Hematopoietic multipotent progenitor cell treated with erythropoietin and hydrocortisone succinate and interleukin-3 and kit ligand, for 17 days (in vitro differentiated cells): ENCODE results near the gene TTLL10.
"Not testable (repeated sequence)": the region's sequence is repeated elsewhere in the genome, so short reads cannot be mapped to it uniquely, and the experiment has no call there.

Experiments used
- DNase-seq: peaks from one replicate; pipeline ENCODE4 v3.0.0-alpha.2; 2015; ENCODE audit warnings: low spot score

TTLL10 gene

DNA sequence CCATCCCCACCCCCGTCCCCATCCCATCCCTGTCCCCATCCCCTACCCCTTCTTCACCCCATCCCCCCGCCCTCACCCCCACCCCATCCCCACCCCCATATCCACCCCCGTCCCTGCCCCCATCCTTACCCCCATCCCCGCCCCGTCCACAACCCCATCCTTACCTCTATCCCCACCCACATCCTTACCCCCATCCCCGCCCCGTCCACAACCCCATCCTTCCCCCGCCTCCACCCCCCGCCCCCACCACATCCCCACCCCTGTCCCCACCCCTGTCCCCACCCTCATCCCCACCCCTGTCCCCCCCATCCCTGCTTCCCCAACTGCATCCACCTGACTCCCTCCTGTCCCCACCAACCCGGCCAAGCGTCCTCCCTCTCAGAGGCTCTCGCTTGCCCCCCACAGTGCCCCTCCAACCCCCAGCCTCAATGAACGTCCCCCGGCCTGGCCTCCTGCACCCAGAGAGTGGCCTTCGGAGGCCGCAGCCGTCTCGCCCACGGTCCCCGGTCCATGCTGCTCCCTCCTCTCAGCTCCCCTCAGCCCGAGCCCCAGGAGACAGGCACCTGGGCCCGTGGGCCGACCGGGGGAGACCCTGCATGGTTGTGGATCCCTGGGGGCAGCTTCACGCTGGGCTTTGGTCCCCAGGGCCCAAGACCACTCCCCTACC is 32.3 kb upstream of the TTLL10 start:
- no peak for DNase-seq

DNA sequence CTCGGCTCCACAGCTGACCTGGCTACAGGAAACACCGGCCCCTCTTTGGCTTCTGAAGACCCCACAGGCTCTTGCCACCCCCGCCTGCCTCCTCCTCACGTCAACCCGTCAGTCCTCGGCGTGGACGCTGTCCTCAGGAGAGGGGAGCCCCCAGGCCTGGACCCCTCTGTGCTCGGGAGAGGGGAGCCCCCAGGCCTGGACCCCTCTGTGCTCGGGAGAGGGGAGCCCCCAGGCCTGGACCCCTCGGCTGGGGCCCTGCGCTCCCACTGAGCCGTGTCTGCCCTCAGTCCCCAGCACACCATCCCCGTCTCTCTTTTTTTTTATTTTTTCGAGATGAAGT is 31.8 kb upstream of the TTLL10 start:
- DNase-seq: no peak

DNA sequence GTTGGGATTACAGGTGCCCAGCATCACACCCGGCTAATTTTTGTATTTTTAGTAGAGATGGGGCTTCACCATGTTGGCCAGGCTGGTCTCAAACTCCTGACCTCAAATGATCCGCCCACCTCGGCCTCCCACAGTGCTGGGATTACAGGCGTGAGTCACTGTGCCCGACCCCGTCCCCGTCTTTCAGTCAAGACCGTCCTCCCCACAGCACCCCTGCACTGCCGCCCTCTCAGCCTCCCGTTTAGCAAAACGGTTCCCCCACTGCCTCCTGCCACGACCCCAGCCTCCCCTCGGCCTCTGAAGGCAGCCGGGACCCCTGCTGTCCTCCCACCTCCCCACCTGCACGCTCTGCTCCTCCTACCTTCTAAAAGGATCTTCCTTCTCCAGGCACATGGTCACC is 31.3 kb upstream of the TTLL10 start:
- not testable (repeated sequence) for DNase-seq

DNA sequence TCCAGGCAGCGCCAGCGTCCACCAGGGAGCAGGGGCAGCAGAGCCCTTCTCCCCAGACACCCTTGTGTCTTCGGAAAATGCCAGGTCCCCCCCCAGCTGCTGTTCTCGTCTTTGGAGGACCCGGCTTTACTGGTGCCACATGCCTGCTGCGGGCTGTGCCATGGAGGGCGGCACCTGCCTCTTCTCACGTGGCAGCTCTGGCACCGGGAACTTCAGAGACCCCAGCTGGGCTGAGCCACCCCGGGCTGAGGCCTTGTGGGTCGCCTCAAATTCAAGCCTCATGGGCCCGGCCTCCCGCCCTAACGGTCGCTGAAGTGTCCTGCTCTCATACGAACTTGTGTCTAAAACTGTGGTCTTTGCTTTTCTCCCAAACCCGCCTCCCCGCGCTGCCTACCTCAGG is 30.8 kb upstream of the TTLL10 start:
- no peak for DNase-seq

DNA sequence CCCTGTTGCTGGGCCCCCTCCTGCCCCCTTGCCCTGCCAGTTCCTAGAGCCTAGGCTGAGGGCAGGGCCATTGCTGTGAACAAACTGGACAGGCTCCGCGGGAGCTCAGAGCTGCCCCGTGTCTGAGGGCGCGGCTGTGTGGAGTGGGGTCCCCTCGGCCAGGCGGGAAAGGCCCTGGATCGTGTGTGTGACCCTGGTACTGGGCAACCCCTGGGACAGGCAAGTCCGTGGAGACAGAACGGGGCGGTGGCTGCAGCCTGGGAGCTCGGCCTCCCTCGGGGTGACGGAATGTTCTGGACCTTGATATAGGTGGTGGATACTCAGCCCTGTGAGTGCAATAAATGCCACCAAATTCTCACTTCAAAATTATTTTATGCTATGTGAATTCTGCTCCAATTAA is 30.0 kb upstream of the TTLL10 start:
- DNase-seq: no peak

DNA sequence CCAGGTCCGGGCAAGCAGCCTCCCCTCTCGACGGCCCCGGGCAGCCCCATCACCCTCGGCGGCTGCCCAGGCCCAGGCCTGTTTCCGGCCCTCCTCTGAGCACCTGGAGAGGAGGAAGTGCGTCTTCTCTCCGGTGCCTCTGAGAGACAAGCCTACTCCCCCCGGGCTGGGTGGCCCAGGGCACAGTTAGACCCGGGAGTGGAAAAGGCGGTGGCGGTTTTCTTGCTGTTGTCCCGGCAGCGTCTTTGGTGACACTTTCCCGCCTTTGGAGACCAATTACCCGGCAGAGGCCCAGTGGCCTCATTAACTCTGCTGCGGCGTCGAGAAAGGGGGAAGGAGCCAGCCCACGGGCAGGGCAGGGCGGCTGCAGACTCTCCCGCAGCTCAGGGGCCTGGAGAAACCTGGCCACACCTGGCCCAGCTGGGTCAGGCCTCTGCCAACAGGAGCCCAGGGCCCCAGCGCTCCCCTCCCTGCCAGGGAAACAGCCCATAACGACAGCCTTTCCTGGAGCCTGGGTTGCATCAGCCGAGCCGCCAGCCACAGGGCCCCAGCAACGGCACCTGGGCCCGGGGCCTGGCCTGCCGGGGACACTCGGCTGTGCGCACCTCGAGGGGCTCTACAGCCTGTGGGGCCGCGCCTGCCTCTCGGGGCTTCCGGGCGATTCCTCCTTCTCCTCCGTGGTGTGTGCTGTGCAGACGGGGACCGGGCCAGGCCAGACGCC is 29.4 kb upstream of the TTLL10 start:
- no peak for DNase-seq

DNA sequence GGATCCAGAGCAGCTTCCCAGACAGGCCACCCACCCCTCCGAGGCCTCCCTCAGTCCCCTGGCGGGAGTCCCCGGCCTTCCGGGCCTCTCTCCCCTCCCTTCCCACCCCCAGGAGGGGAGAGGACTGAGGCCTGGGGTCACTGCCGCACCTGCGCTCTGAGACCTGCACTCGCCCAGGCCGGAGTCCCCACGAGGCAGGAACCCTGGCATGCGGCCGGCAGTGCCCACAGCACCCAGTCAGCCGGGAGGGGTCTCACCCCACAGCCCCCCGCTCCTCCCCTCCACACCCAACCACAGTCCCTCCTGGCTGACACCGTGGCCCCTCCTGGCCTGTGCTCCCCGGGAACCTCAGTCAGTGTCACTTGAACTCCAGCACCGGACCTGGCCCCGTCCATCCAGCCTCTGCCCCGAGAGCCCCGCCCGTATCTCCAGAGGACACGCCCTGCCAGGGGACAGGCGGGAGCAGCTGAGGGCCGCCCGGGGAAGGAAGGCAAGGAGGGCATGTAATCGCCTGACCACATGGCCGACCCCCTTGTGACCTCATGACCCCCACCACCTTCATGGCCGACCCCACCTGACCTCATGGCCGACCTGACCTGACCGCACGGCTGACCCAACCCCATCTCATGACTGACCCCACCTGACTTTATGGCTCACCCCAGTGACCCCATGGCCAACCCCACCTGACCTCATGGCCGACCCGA is 28.7 kb upstream of the TTLL10 start:
- no peak for DNase-seq

DNA sequence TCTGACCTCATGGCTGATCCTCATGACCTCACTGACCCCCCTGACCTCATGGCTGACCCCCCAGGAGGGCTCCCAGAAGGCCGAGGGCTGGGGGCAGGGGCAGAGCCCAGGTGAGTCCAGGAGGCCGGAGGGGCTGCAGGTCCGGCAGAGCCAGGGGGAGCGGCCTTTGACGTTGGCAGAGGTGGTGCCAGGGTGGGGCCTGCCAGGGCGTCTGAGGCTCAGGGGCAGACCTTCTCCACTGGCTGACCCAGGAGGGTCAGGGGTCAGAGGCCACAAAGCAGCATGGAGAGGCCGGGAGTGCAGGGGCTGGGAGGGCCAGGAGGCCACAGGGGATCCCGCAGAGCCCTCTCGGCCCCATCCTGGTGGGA is 28.1 kb upstream of the TTLL10 start:
- DNase-seq: no peak

DNA sequence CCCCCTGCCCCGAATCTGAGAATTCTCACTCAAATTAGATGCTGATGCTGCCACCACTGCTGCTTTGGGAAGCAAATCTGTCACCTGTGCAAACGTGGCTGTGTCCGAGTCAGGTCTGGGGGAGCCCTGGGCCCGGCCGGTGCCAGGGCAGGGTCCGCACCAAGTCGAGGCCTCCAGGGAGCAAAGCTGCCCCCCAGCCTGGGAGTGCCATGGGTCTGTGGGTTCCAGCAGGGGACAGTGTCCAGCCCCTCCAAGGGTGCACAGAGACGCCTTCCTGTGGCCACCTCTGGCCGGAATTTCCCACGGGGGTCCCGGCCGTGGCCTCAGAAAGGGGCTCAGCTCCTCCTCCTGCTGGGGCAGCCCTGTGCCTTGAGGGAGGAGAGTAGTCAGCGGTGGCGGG is 27.7 kb upstream of the TTLL10 start:
- no peak for DNase-seq

DNA sequence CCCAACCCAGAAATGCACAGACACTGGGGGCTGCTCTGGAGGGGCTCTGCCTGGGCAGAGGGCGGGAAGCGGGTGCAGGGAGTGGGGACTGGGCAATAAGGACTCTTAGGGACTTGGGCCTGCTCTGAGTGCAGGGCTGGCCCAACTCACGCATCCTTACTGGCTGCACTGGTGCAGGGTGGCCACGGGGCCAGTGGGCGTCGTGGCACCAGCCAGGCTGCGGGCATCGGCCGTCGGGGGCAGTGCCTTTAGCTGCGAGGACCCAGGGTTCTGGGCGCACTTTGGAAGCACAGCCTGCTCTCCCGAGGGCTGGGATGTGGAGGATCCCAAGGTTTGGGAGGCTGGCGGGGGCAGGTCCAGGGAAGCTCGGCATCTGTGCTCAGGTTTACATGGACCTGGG is 27.1 kb upstream of the TTLL10 start:
- DNase-seq: no peak

DNA sequence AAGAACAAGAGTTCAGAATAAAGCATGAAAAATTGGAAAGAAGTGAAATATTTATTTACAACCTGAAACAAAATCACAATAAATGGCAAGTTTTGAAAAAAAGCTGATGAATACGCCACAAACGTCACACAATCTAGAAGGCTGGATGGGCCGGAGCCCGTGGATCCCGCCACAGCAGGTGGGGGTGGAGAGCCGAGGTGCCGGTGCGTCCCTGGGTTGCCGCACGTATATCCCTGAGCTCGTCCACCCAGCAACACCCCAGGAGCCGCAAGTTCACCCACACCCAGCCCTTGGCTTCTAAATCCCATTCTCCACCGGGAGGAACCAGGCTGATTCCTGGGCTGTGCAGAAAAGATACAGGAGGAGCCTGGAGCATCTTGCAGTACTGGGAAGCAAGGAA is 25.6 kb upstream of the TTLL10 start:
- DNase-seq: no peak

DNA sequence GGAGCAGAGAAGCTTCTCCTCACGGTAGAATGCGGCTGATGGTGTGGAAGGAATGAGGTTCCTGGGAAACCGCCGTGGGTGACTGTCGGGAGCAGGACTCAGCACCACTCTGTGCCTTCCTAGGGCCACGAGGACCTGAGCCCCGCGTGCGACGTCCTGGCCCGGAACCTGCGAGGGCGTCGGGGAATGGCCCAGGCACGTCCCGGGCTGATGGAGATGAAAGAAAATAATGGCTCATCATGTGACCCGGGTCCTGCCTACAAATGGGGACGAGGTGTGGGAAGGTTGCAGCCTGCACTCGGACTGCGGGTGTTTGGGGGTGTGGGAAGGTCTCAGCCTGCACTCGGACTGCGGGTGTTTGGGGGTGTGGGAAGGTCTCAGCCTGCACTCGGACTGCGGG is 25.1 kb upstream of the TTLL10 start:
- no peak for DNase-seq

DNA sequence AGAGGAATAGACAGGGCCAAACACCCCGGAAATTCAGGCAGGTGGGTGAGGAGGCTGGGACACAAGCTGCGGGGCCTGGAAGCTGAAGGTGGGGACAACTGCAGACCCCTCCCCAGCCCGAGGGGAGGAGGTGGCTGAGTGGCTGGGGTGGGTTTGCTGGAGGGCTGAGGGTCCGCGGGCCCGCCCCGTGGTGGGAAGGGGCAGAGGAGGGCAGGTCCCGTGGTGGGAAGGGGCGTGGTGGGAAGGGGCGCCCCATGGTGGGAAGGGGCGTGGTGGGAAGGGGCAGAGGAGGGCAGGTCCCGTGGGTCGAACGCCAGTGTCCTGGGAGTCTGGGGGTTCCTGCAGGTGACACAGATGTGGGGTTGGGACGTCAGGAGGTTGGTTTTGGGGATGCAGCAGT is 24.3 kb upstream of the TTLL10 start:
- DNase-seq: no peak

DNA sequence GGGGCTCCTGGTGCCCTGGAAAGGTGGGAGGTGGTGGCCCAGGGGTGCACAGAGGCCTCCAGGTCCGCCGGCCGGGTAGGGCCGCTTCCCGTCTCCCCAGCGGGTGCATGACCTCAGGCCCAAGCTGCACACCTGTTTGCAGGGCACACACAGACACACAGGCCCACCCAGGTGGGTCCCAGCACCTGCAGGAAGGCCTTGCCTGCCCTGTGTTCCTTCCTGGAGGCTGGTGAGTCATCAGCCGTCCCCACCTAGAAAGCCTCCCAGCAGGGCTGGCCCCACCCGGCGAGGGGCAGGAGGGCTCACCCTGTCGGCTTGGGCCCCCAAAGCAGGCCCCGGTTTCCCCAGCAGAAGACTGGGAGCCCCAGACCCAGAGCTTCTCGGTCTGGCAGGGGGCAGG is 23.6 kb upstream of the TTLL10 start:
- DNase-seq: no peak

DNA sequence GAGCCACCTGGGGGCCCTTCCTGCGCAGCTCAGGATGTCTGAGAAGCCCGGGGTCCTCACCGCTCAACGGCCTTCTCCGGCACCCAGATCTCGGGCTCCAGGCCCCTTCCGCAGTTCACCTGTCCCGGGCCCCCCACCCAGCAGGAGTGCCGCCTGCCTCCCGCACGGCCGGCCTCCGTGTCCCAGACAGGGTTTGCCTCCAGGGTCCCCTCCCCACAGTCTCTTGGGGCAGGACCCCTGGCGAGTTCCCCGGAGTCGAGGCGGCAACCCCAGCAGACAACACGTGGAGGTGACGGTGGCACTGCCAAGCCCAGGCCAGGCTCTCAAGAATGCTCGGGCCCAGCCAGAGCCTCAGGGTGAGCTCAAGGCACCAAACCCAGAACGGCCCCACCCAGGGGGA is 22.4 kb upstream of the TTLL10 start:
- no peak for DNase-seq

DNA sequence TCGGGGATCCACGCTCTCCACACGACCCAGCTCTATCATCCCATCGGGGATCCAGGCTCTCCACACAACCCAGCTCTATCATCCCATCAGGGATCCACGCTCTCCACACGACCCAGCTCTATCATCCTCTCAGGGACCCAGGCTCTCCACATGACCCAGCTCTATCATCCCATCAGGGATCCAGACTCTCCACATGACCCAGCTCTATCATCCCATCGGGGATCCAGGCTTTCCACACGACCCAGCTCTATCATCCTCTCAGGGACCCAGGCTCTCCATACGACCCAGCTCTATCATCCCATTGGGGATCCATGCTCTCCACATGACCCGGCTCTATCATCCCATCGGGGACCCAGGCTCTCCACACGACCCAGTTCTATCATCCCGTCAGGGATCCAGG is 21.2 kb upstream of the TTLL10 start:
- not testable (repeated sequence) for DNase-seq

DNA sequence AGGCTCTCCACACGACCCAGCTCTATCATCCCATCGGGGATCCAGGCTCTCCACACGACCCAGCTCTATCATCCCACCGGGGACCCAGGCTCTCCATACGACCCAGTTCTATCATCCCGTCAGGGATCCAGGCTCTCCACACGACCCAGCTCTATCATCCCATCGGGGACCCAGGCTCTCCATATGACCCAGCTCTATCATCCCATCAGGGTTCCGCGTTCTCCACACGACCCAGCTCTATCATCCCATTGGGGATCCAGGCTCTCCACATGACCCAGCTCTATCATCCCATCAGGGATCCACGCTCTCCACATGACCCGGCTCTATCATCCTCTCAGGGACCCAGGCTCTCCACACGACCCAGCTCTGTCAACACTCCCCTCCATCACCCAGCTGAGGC is 20.5 kb upstream of the TTLL10 start:
- DNase-seq: not testable (repeated sequence)

DNA sequence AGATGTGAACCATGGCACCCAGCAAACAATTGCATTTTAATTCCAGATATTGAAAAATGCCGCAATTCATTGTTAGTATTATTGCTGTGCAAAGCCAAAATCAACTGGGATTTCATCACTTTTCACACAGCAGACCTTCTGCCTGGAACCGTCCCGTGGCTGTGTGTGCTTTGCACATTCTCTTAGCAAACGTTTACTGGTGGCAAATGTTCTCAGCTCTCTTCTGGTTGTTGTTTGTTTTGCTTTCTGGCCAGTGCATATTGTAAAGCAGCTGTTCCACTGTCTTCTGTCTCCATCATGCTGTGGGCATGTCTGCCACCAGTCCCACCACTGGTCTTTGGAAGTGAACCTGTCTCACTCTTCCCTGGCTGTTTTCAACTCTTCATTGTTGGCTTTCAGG is 19.8 kb upstream of the TTLL10 start:
- DNase-seq: no peak

DNA sequence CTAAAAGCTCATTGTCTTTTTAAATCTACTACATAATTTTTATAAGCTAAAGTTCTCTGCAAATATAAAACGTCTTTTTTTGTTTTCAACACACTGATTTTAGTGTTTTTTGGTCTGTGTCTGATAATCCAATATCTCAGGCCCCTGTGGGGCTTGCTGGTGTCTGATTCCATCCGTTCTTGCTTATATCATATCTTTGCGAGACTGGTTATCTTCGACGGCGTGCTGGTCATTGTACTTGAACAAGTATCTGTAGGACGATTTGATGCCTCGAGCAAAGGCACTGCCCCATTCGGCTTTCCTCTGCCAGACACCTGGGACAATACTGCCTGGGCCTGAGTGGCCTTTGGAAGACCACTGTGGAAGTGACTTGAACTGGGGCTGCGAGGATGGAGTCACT is 18.4 kb upstream of the TTLL10 start:
- no peak for DNase-seq

DNA sequence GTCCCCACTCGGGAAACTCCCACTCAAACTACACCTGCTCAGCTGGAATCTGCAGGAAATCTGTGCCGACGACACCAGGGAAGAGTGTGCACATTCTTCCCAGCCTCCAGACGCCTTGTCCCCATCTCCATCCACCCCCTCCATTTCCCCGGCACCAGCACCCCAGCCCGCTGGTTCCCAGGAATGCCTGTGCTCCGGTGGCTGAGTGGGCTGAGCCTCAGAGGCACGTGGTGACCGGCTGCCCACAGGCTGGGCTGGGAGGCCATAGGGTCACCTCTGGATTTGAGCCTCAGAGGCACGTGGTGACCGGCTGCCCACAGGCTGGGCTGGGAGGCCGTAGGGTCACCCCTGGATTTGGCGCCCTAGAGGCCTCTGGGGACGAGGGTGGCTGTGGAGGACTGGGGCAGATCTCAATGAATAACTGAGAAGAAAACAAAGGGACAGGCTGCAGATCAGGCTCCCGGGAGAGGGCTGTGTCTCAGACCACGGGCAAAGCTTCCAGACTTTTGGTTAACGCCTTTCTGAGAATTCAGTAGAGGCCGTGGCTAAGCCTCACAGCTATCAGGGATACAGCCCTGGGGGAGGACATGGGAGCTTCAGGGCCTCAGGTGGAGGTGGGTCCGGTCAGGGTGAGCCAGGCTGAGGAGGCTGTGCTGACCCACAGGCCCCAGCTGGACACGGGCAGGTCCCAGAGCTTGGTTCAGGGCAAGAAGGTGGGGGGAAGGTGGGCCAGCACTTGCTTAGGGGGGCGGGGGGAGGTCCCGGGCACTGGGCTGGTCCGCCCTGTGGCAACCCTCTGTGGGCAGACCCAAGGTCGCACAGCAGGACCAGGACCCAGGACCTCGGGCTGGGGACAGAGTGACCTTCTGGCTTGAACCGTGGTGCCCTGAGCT is 17.3 kb upstream of the TTLL10 start:
- no peak for DNase-seq

DNA sequence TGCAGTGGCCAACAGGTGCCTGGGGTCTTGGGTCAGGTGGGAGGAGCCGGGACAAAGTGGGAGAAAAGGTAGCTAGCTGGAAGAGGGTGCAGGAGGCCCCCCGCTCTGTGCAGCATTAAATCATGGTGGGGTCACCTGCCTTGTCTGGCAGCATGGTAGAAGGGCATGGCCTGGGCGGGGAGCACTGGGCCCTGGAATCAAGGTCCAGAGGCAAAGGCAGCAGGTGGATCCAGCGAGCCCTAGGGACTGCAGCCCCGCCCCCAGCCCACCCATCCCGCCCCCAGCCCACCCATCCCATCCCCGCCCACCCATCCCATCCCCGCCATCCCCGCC is 16.7 kb upstream of the TTLL10 start:
- no peak for DNase-seq

DNA sequence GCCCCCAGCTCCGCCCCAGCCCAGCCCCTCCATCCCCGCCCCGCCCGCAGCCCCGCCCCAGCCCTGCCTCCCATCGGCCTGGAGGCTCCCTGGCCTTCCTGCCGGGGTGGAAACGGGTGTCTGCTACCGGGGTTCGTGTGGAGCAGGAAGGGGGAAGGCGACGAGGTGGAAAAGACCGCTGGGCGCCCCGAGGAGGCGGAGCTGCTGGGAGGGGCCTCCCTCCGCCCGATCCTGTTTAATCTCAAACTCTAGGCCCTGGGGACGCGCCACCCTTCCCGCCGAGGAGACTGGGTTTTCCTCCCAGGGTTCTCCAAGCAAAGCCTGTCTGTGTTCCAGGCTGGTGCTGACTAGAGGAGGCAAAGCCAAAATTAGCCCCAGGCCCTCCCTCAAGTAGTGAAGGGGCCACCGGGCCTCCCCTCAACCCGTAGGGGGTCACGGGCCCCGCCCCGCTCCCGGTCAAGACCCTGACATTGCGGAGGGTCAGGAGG is 16.2 kb upstream of the TTLL10 start:
- no peak for DNase-seq
